SK-N-SH (cell line): ENCODE data around the gene AGMO. TPM values are rescaled to one million over a fixed set of nuclear protein-coding genes. Genes with fewer than 3 reads are reported as not detected.
A peak's percentile ranks its signal among the peaks of the same experiment; 100 is the strongest.

Experiments
- CTCF ChIA-PET: fragments of 300-600, 350-600 bp; formaldehyde crosslinking; extraction: SDS; loops from one replicate; lab custom pipeline; 2021; lab: Yijun Ruan, JAX
- POLR2A ChIA-PET: fragments of 350-600 bp; sonication (Branson Sonifier 250); formaldehyde crosslinking; extraction: SDS; loops from one replicate; lab custom pipeline; 2020; ENCODE audit warnings: antibody characterized with exemption, inconsistent platforms; lab: Yijun Ruan, JAX
- DNase-seq: peaks from one replicate; pipeline ENCODE4 v3.0.0; 2012
- H2AFZ ChIP-seq: fragments of 200-600 bp; sonication (generic); 2 replicates; pipeline ENCODE4 v1.8.1; 2016; ENCODE audit warnings: antibody characterized with exemption, mild to moderate bottlenecking, low read depth
- H3F3A ChIP-seq: fragments of 200-600 bp; sonication (generic); replicated peaks from 2 replicates; pipeline ENCODE3; 2016; ENCODE audit warnings: antibody characterized with exemption, mild to moderate bottlenecking; ENCODE audit not compliant: insufficient read depth
- H3K27ac ChIP-seq, 2 experiments: fragments of 200-500 bp in 1 of 2; fragments of 200-600 bp in 1 of 2; sonication (Bioruptor generic) in 1 of 2; sonication (generic), shearing (Covaris generic) in 1 of 2; 2 replicates each; pipeline versions ENCODE4 v1.5.1 to v1.6.1; 2014 to 2016; ENCODE audit warnings: low read depth in 2 of 2, inconsistent platforms in 1 of 2, low read length in 1 of 2, mild to moderate bottlenecking in 1 of 2, mixed read lengths in 1 of 2
- H3K27me3 ChIP-seq: fragments of 200-600 bp; sonication (generic), shearing (Covaris generic); 2 replicates; pipeline ENCODE4 v1.6.1; 2016; ENCODE audit warnings: mixed run types; ENCODE audit not compliant: insufficient read depth
- H3K36me3 ChIP-seq, 2 experiments: fragments of 200-500 bp in 1 of 2; fragments of 200-600 bp in 1 of 2; sonication (Bioruptor generic) in 1 of 2; sonication (generic) in 1 of 2; replicated peaks in 1 of 2; 2 replicates each; pipeline versions ENCODE3 to v1.5.1; 2014 to 2016; ENCODE audit warnings: low read length in 1 of 2, mild to moderate bottlenecking in 1 of 2; ENCODE audit not compliant: insufficient read depth in 2 of 2, control insufficient read depth in 1 of 2
- H3K4me1 ChIP-seq, 2 experiments: fragments of 200-500 bp in 1 of 2; fragments of 200-600 bp in 1 of 2; sonication (Bioruptor generic) in 1 of 2; sonication (generic), shearing (Covaris generic) in 1 of 2; 2 replicates each; pipeline versions ENCODE4 v1.5.1 to v1.6.1; 2014 to 2016; ENCODE audit warnings: low read depth in 1 of 2, low read length in 1 of 2, mixed run types in 1 of 2; ENCODE audit not compliant: insufficient read depth in 2 of 2, control insufficient read depth in 1 of 2
- H3K4me2 ChIP-seq: fragments of 200-600 bp; sonication (generic), shearing (Covaris generic); 2 replicates; pipeline ENCODE4 v1.6.1; 2017; ENCODE audit warnings: mixed run types
- H3K4me3 ChIP-seq, 2 experiments: fragments of 200-500 bp in 1 of 2; fragments of 200-600 bp in 1 of 2; sonication (Bioruptor generic) in 1 of 2; sonication (generic), shearing (Covaris generic) in 1 of 2; 2 replicates each; pipeline versions ENCODE4 v1.5.1 to v1.8.1; 2014 to 2016; ENCODE audit warnings: low read depth in 2 of 2, inconsistent platforms in 1 of 2, low read length in 1 of 2, mild to moderate bottlenecking in 1 of 2, mixed read lengths in 1 of 2, moderate library complexity in 1 of 2
- H3K79me2 ChIP-seq: fragments of 200-600 bp; sonication (generic); 2 replicates; pipeline ENCODE4 v1.8.1; 2017; ENCODE audit warnings: mild to moderate bottlenecking; ENCODE audit not compliant: insufficient read depth
- H3K9ac ChIP-seq: fragments of 200-600 bp; sonication (generic); 2 replicates; pipeline ENCODE4 v1.6.1; 2017; ENCODE audit warnings: mixed run types
- H3K9me2 ChIP-seq: fragments of 200-600 bp; sonication (generic); 2 replicates; pipeline ENCODE4 v1.6.1; 2017; ENCODE audit warnings: mixed run types
- H3K9me3 ChIP-seq: fragments of 200-600 bp; sonication (generic); 2 replicates; pipeline ENCODE4 v1.6.1; 2017; ENCODE audit warnings: mixed run types, mild to moderate bottlenecking, moderate library complexity
- H4K20me1 ChIP-seq: fragments of 200-600 bp; sonication (generic); 2 replicates; pipeline ENCODE4 v1.6.1; 2017; ENCODE audit warnings: mild to moderate bottlenecking, mixed run types; ENCODE audit not compliant: insufficient read depth
- ELF1 ChIP-seq: IDR thresholded peaks from 2 replicates; pipeline ENCODE4 v1.4.0; 2012
- EP300 ChIP-seq, 2 experiments: IDR thresholded peaks; 2 replicates each; pipeline versions ENCODE4 v1.4.0 to v1.6.1; 2012; ENCODE audit warnings: borderline replicate concordance in 1 of 2, low read depth in 1 of 2, low read length in 1 of 2
- EZH2phosphoT487 ChIP-seq: fragments of 200-600 bp; sonication (generic); IDR thresholded peaks from 2 replicates; pipeline ENCODE4 v1.6.1; 2017; ENCODE audit warnings: low read depth, mixed run types, mild to moderate bottlenecking, antibody characterized with exemption, moderate library complexity, borderline replicate concordance
- FOSL2 ChIP-seq: IDR thresholded peaks from 2 replicates; pipeline ENCODE4 v1.4.0; 2012; ENCODE audit warnings: low read depth, mild to moderate bottlenecking, moderate library complexity, borderline replicate concordance
- FOXJ3 ChIP-seq: sonication (generic); formaldehyde crosslinking; IDR thresholded peaks from 2 replicates; pipeline ENCODE4 v1.5.1; 2020; ENCODE audit warnings: mild to moderate bottlenecking, missing genetic modification reagents
- GABPA ChIP-seq: IDR thresholded peaks from 2 replicates; pipeline ENCODE4 v1.4.0; 2012; ENCODE audit warnings: low read depth, mild to moderate bottlenecking
- GATA2 ChIP-seq: sonication (generic); formaldehyde crosslinking; IDR thresholded peaks from 2 replicates; pipeline ENCODE4 v1.5.0; 2020; ENCODE audit warnings: mild to moderate bottlenecking, missing genetic modification reagents
- MEF2A ChIP-seq: IDR thresholded peaks from 2 replicates; pipeline ENCODE4 v1.4.0; 2012; ENCODE audit warnings: low read depth, borderline replicate concordance
- NRF1 ChIP-seq: IDR thresholded peaks from 2 replicates; pipeline ENCODE4 v1.6.1; 2012; ENCODE audit warnings: low read depth, mild to moderate bottlenecking, low read length
- POLR2AphosphoS5 ChIP-seq: IDR thresholded peaks from 2 replicates; pipeline ENCODE4 v1.6.1; 2012; ENCODE audit warnings: low read depth, low read length
- RAD21 ChIP-seq: IDR thresholded peaks from 2 replicates; pipeline ENCODE4 v1.6.1; 2012; ENCODE audit warnings: mild to moderate bottlenecking, low read length
- RXRA ChIP-seq: IDR thresholded peaks from 2 replicates; pipeline ENCODE4 v1.4.0; 2012; ENCODE audit warnings: low read depth, mild to moderate bottlenecking, borderline replicate concordance
- TAF1 ChIP-seq: IDR thresholded peaks from 2 replicates; pipeline ENCODE4 v1.6.1; 2012; ENCODE audit warnings: low read depth, mild to moderate bottlenecking, low read length, moderate library complexity, borderline replicate concordance
- YY1 ChIP-seq: IDR thresholded peaks from 2 replicates; pipeline ENCODE4 v1.4.0; 2012; ENCODE audit warnings: low read depth, mild to moderate bottlenecking
- WGBS: methylation state at CpG from one replicate; pipeline ENCODE4 v1.1.6; 2017; ENCODE audit warnings: low lambda C conversion rate; 5-methylcytosine and 5-hydroxymethylcytosine counted together
- polyA plus RNA-seq, 3 experiments: library from polyadenylated mRNA; depleted of rRNA; stranded (reverse); fragments of >200 nt; gene quantifications; 2 replicates each; pipeline ENCODE4 v1.2.3, GENCODE V29; 2012
- TF ChIP-seq, protein P1 (sequence below): fragments of 150-350 bp; IDR thresholded peaks from 2 replicates; pipeline ENCODE4 v1.6.1; 2017; ENCODE audit warnings: antibody characterized with exemption, low read length, low read depth, borderline replicate concordance
- TF ChIP-seq, protein P2 (sequence below): fragments of 150-350 bp; IDR thresholded peaks from 2 replicates; pipeline ENCODE4 v1.6.1; 2016; ENCODE audit warnings: mild to moderate bottlenecking, low read depth, low read length
- TF ChIP-seq, protein P3 (sequence below): IDR thresholded peaks from 2 replicates; pipeline ENCODE4 v1.4.0; 2012; ENCODE audit warnings: low read depth

AGMO gene
- polyA plus RNA-seq, 1 of the 3 experiments (the other 2 are of a cell fraction), result 0.05 TPM

DNA sequence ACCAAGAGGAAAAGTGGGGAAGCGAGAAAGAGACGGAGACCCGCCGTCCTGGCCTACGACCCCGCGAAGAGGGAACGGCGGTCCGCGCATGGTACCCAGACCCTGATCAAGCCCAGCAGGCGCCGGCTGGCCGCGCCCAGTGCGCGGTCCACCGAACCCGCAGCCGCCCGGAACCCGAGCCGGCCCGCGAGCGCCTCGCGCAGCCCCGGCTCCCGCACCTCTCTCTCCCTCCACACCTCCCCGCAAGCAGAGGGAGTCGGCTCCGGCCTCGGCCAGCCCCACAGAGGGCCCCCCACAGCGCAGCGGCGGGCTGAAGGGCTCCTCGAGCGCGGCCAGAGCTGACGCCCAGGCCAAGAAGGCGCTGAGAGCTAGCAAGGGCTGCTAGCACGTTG, 164.7 kb downstream of the AGMO start (continued):
- TF ChIP-seq FOXJ3 (no peak), GABPA (no peak), RXRA (no peak), GATA2 (no peak)
- TF ChIP-seq, protein P1, sequence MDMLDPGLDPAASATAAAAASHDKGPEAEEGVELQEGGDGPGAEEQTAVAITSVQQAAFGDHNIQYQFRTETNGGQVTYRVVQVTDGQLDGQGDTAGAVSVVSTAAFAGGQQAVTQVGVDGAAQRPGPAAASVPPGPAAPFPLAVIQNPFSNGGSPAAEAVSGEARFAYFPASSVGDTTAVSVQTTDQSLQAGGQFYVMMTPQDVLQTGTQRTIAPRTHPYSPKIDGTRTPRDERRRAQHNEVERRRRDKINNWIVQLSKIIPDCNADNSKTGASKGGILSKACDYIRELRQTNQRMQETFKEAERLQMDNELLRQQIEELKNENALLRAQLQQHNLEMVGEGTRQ, result no peak

DNA sequence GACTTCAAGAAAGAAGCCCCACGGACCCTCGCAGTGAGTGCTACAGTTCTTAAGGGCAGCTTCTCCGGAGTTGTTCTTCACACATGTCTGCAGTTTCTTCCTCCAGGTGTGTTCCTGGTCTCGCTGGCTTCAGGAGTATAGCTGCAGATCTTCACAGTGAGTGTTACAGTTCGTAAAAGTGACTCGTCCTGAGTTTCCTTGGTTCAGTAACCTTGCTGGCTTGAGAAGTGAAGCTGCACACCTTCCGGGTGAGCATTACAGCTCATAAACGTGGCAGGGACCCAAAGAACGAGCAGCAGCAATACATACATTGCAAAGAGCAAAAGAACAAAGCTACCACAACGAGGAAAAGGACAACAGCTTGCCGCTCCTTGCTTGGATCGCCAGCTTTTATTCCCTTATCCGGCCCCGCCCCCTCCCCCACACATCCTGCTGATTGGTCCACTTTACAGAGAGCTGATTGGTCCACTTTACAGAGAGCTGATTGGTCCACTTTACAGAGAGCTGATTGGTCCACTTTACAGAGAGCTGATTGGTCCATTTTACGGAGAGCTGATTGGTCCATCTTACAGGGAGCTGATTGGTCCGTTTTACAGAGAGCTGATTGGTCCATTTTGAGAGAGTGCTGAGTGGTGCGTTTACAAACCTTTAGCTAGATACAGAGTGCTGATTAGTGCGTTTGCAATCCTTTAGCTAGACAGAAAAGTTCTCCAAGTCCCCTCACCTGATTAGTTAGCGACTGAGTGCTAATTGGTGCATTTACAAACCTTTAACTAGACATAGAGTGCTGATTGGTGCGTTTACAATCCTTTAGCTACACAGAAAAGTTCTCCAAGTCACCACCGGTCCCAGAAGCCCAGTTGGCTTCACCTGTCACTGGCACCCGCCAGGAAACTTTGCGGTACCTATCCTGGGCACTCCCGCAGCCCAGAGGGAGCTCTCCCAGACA, 165.3 kb downstream of the AGMO start:
- H3K9me3 ChIP-seq, result no peaks in the 10 kb centered on the region
- POLR2A ChIA-PET, result interaction anchor here (0.6 kb wide), 1 partner anchor 608 kb away, joined by 4 read pairs; no protein-coding TSS in a partner anchor
- no peak overlapping the region; the same call in 1 of the 2 replicates for H2AFZ ChIP-seq
- TF ChIP-seq POLR2AphosphoS5 (no peak), ELF1 (no peak), FOSL2 (no peak), EP300 (IDR thresholded peaks at IDR 0.05; ENCODE audit: borderline replicate concordance in 1 of 2, low read depth in 1 of 2, low read length in 1 of 2) (no peak), RAD21 (no peak), NRF1 (no peak), MEF2A (no peak), TAF1 (no peak), EZH2phosphoT487 (no peak), RXRA (no peak), YY1 (no peak)
- TF ChIP-seq, protein P2, sequence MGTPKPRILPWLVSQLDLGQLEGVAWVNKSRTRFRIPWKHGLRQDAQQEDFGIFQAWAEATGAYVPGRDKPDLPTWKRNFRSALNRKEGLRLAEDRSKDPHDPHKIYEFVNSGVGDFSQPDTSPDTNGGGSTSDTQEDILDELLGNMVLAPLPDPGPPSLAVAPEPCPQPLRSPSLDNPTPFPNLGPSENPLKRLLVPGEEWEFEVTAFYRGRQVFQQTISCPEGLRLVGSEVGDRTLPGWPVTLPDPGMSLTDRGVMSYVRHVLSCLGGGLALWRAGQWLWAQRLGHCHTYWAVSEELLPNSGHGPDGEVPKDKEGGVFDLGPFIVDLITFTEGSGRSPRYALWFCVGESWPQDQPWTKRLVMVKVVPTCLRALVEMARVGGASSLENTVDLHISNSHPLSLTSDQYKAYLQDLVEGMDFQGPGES, result no peak
- TF ChIP-seq, protein P3, sequence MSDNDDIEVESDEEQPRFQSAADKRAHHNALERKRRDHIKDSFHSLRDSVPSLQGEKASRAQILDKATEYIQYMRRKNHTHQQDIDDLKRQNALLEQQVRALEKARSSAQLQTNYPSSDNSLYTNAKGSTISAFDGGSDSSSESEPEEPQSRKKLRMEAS, result no peak
- TF ChIP-seq, protein P1, result no peak
- H3K4me3 ChIP-seq, result peak overlapping the region; percentile 9 to 22; a peak in 3 of 4 replicates
- H3K9me2 ChIP-seq, result no peaks in the 10 kb centered on the region
- no peak overlapping the region for H3K27ac ChIP-seq
- H3K4me2 ChIP-seq, result peak overlapping the region; percentile 4; the same call in 1 of the 2 replicates
- H3K36me3 ChIP-seq, result no peaks in the 10 kb centered on the region
- H3K79me2 ChIP-seq, result no peaks in the 10 kb centered on the region
- no peaks in the 10 kb centered on the region for H3F3A ChIP-seq
- no peaks in the 10 kb centered on the region for H4K20me1 ChIP-seq
- no peaks in the 10 kb centered on the region for H3K27me3 ChIP-seq
- no peaks in the 10 kb centered on the region; a peak in 1 of 4 replicates for H3K4me1 ChIP-seq
- 53% methylated on average over 24 of the region's 24 CpGs for WGBS
- CTCF ChIA-PET, result interaction anchor here (1.2 kb wide), 1 partner anchor 22 kb away, joined by 3 read pairs; no protein-coding TSS in a partner anchor
- no peak overlapping the region for H3K9ac ChIP-seq
- DNase-seq, result no peak
